WTC11 (cell line): ENCODE measurements around the gene RBM18. TPM values are rescaled to one million over a fixed set of nuclear protein-coding genes. Genes with fewer than 3 reads are reported as not detected.

Experiments
- ATAC-seq: fragments of 200-7000 bp; cut with Tn5 transposase; 2 replicates; pipeline ENCODE4 v1.10.0; 2021; ENCODE audit warnings: mild to moderate bottlenecking, moderate library complexity
- CTCF ChIA-PET: fragments of 300-600 bp; sonication (Branson Sonifier 250); formaldehyde crosslinking; loops from one replicate; lab custom pipeline; 2021; ENCODE audit warnings: antibody characterized with exemption; lab: Charles Lee
- POLR2A ChIA-PET: fragments of 350-600 bp; sonication (Branson Sonifier 250); formaldehyde crosslinking; loops from one replicate; lab custom pipeline; 2021; ENCODE audit warnings: antibody characterized with exemption; lab: Charles Lee
- DNase-seq: peaks from one replicate; pipeline ENCODE4 v3.0.0; 2021; ENCODE audit warnings: low spot score
- H3K27ac Mint-ChIP-seq: 2 replicates; pipeline ENCODE4 v1.8.0; 2021; ENCODE audit warnings: mixed read lengths
- H3K27me3 Mint-ChIP-seq: 2 replicates; pipeline ENCODE4 v1.8.0; 2021; ENCODE audit warnings: low read depth, mild to moderate bottlenecking, moderate library complexity, mixed read lengths
- H3K36me3 Mint-ChIP-seq: 2 replicates; pipeline ENCODE4 v1.8.0; 2021; ENCODE audit warnings: mixed read lengths
- H3K4me1 Mint-ChIP-seq: 2 replicates; pipeline ENCODE4 v1.8.0; 2022; ENCODE audit warnings: mixed read lengths
- H3K4me3 Mint-ChIP-seq: 2 replicates; pipeline ENCODE4 v1.8.0; 2021; ENCODE audit warnings: mild to moderate bottlenecking, moderate library complexity, mixed read lengths
- H3K9me3 Mint-ChIP-seq: 2 replicates; pipeline ENCODE4 v1.8.0; 2021; ENCODE audit warnings: mixed read lengths
- ESRRA ChIP-seq: sonication (generic); formaldehyde crosslinking; IDR thresholded peaks from 2 replicates; pipeline ENCODE4 v1.8.1; 2022; ENCODE audit warnings: mild to moderate bottlenecking, missing genetic modification reagents, borderline replicate concordance
- MXD4 ChIP-seq: fragments of 250-450 bp; sonication (Bioruptor Pico); IDR thresholded peaks from 2 replicates; pipeline ENCODE4 v1.8.0; 2021; ENCODE audit warnings: mild to moderate bottlenecking, moderate library complexity, borderline replicate concordance
- MYBL2 ChIP-seq: sonication (generic); formaldehyde crosslinking; IDR thresholded peaks from 2 replicates; pipeline ENCODE4 v1.8.1; 2023; ENCODE audit warnings: mild to moderate bottlenecking, moderate library complexity, missing genetic modification reagents
- NFE2L1 ChIP-seq: sonication (generic); formaldehyde crosslinking; IDR thresholded peaks from 2 replicates; pipeline ENCODE4 v1.8.1; 2023; ENCODE audit warnings: missing genetic modification reagents
- SP1 ChIP-seq: sonication (generic); formaldehyde crosslinking; conservative IDR thresholded peaks from 2 replicates; pipeline ENCODE4 v1.8.1; 2022; ENCODE audit warnings: missing genetic modification reagents
- ZNF219 ChIP-seq: sonication (generic); formaldehyde crosslinking; IDR thresholded peaks from 2 replicates; pipeline ENCODE4 v1.8.0; 2023; ENCODE audit warnings: missing genetic modification reagents, mild to moderate bottlenecking, borderline replicate concordance
- ZNF263 ChIP-seq: sonication (generic); formaldehyde crosslinking; IDR thresholded peaks from 2 replicates; pipeline ENCODE4 v1.8.1; 2022; ENCODE audit warnings: low read depth, mild to moderate bottlenecking, moderate library complexity, missing genetic modification reagents
- total RNA-seq: library from RNA; stranded (reverse); gene quantifications from 3 replicates; pipeline ENCODE4 v1.2.3, GENCODE V29; 2021
- TF ChIP-seq, protein P1 (sequence below): sonication (generic); formaldehyde crosslinking; IDR thresholded peaks from 2 replicates; pipeline ENCODE4 v1.8.1; 2023; ENCODE audit warnings: mild to moderate bottlenecking, moderate library complexity, missing genetic modification reagents
- TF ChIP-seq, protein P2 (sequence below): sonication (generic); formaldehyde crosslinking; IDR thresholded peaks from 2 replicates; pipeline ENCODE4 v1.8.0; 2022; ENCODE audit warnings: mild to moderate bottlenecking, missing genetic modification reagents
- TF ChIP-seq, protein P3 (sequence below): sonication (generic); formaldehyde crosslinking; IDR thresholded peaks from 2 replicates; pipeline ENCODE4 v1.8.1; 2022; ENCODE audit warnings: mild to moderate bottlenecking, moderate library complexity, missing genetic modification reagents
- TF ChIP-seq, protein P4 (sequence below): sonication (generic); formaldehyde crosslinking; IDR thresholded peaks from 2 replicates; pipeline ENCODE4 v1.8.0; 2022; ENCODE audit warnings: missing genetic modification reagents

Gene RBM18
- total RNA-seq, 1 experiment from 2014 or later: 11.4 TPM

DNA sequence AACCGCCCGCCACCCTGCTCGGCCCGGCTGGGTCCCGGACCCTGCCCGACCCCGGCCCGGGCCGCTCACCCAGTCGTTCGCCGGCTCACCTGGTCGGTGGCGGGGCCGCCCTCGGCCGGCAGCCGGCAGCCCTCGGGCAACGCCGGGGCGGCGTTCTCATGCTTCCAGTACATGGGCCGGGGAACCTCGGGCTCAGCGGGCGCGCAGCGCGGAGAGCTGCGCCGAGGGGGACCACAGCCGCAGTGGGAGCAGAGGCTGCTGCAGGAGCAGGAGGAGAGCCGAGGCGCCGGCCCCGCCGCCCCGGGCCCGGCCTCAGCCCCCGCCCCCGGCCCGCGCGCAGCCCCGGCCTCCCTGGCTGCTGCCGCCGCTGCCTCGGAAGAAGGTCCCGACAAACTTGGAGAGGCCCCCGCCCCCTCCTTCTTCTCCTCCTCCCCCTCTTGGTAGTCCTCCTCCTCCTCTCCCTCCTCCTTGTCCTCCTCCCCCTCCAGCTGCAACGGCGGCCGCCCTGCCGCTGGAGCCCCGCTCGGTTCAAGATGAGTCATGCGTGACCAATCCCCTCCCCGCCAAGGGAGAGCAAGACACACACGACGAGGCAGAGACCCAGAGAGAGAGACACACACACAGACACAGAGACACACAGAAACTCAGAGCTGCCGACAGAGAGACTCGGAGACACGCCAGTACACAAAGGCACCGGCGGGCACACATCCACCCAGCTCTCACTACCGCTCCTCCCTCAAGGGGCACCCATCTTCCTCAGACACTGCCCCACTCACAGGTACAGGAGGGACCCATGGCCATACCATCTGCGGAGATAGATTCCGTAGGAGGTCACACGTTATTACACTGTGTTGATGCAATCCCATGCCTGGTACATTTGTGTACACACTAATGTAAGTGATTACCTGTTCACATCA, 35.8 kb downstream of the RBM18 start, which contains the start of gene LHX6:
LHX6 (minus strand) TSS at position 390 of the 917 bp plus-strand sequence; CDS start at position 173, 217 bp downstream.
- CTCF ChIA-PET: interaction anchor here (0.7 to 1.5 kb wide), 4 partner anchors 104 to 130 kb away, joined by 3 to 8 read pairs (median 3); no protein-coding TSS in a partner anchor
- TF ChIP-seq ZNF263 (CRISPR knock-in tag): peak; percentile 97
- TF ChIP-seq, protein P1, sequence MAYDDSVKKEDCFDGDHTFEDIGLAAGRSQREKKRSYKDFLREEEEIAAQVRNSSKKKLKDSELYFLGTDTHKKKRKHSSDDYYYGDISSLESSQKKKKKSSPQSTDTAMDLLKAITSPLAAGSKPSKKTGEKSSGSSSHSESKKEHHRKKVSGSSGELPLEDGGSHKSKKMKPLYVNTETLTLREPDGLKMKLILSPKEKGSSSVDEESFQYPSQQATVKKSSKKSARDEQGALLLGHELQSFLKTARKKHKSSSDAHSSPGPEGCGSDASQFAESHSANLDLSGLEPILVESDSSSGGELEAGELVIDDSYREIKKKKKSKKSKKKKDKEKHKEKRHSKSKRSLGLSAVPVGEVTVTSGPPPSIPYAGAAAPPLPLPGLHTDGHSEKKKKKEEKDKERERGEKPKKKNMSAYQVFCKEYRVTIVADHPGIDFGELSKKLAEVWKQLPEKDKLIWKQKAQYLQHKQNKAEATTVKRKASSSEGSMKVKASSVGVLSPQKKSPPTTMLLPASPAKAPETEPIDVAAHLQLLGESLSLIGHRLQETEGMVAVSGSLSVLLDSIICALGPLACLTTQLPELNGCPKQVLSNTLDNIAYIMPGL (CRISPR knock-in tag): no peak
- TF ChIP-seq ESRRA (CRISPR knock-in tag): no peak
- 0 out of 2 replicates have a peak, but pooled peaks have one; percentile 19 for TF ChIP-seq SP1 (CRISPR knock-in tag)
- TF ChIP-seq, protein P2, sequence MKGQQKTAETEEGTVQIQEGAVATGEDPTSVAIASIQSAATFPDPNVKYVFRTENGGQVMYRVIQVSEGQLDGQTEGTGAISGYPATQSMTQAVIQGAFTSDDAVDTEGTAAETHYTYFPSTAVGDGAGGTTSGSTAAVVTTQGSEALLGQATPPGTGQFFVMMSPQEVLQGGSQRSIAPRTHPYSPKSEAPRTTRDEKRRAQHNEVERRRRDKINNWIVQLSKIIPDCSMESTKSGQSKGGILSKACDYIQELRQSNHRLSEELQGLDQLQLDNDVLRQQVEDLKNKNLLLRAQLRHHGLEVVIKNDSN: no peak
- POLR2A ChIA-PET: interaction anchor here (0.6 kb wide), 1 partner anchor 79 kb away, joined by 6 read pairs; no protein-coding TSS in a partner anchor
- peak; percentile 56 for DNase-seq
- Mint-ChIP-seq H3K36me3 (peaks cover 5% of the 10 kb centered on the region; the same call in 1 of the 2 replicates), H3K4me1 (peaks cover 32% of the 10 kb centered on the region), H3K27me3 (peaks cover 55% of the 10 kb centered on the region), H3K9me3 (no peaks in the 10 kb centered on the region), H3K27ac (no peak within 1 kb of the TSS), H3K4me3 (peak within 1 kb of the TSS; percentile 60)
- ATAC-seq: peak; percentile 27

DNA sequence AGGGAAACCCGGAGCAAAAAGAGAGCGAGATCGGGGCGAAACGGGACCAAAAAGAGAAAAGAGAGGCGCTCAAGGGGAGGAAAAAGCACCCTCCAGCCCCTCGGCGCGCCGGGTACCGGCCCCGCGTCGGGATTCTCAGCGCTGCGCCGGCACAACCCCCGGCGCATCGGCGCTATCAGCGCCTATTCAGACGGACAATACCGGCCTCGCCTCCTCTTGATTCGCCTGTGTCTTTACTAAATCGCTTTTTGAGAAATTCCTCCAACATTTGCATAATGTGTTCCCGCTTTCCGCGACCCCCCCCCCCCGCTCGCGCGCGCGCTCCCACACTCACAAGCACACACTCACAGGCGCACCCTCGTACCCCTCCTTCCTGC, 36.5 kb downstream of the RBM18 start:
- no peak for TF ChIP-seq MYBL2 (CRISPR knock-in tag)
- TF ChIP-seq, protein P3, sequence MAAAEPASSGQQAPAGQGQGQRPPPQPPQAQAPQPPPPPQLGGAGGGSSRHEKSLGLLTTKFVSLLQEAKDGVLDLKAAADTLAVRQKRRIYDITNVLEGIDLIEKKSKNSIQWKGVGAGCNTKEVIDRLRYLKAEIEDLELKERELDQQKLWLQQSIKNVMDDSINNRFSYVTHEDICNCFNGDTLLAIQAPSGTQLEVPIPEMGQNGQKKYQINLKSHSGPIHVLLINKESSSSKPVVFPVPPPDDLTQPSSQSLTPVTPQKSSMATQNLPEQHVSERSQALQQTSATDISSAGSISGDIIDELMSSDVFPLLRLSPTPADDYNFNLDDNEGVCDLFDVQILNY (CRISPR knock-in tag): 0 out of 2 replicates have a peak, but pooled peaks have one; percentile 22
- H3K27me3 Mint-ChIP-seq: peaks cover 57% of the 10 kb centered on the region
- peak; percentile 34 for DNase-seq
- no peaks in the 10 kb centered on the region for H3K9me3 Mint-ChIP-seq
- ChIA-PET POLR2A (no interaction called here), CTCF (interaction anchor here (0.7 to 1.0 kb wide), 2 partner anchors 105 to 122 kb away, joined by 3 read pairs; no protein-coding TSS in a partner anchor)
- H3K4me1 Mint-ChIP-seq: peaks cover 27% of the 10 kb centered on the region
- peaks cover 5% of the 10 kb centered on the region; the same call in 1 of the 2 replicates for H3K36me3 Mint-ChIP-seq
- peak overlapping the region; percentile 60 for H3K4me3 Mint-ChIP-seq
- ATAC-seq: no peak
- no peak overlapping the region for H3K27ac Mint-ChIP-seq

DNA sequence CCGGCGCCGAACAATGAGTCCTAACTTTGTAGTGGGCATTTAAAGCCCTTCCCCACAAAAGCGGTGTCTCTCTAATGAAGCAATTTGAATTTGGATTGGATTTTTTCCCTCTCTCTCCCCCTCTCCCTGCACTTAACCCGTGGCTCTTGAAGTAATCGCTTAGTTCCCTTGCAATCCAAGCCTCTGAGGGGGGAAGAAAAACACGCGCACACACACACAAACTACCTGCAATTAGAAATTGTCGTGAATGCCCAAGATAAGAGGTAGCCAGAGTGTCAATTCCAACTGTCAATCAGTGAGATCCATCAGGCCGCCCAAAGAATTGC, 37.1 kb downstream of the RBM18 start:
- ATAC-seq: no peak
- POLR2A ChIA-PET: no interaction called here
- no peak for TF ChIP-seq NFE2L1 (CRISPR knock-in tag)
- TF ChIP-seq ZNF219: no peak
- no peak for DNase-seq
- Mint-ChIP-seq H3K9me3 (no peaks in the 10 kb centered on the region), H3K36me3 (peaks cover 5% of the 10 kb centered on the region; the same call in 1 of the 2 replicates), H3K4me3 (peak overlapping the region; percentile 61), H3K27me3 (peaks cover 59% of the 10 kb centered on the region), H3K27ac (no peak overlapping the region), H3K4me1 (peaks cover 23% of the 10 kb centered on the region)
- CTCF ChIA-PET: no interaction called here

DNA sequence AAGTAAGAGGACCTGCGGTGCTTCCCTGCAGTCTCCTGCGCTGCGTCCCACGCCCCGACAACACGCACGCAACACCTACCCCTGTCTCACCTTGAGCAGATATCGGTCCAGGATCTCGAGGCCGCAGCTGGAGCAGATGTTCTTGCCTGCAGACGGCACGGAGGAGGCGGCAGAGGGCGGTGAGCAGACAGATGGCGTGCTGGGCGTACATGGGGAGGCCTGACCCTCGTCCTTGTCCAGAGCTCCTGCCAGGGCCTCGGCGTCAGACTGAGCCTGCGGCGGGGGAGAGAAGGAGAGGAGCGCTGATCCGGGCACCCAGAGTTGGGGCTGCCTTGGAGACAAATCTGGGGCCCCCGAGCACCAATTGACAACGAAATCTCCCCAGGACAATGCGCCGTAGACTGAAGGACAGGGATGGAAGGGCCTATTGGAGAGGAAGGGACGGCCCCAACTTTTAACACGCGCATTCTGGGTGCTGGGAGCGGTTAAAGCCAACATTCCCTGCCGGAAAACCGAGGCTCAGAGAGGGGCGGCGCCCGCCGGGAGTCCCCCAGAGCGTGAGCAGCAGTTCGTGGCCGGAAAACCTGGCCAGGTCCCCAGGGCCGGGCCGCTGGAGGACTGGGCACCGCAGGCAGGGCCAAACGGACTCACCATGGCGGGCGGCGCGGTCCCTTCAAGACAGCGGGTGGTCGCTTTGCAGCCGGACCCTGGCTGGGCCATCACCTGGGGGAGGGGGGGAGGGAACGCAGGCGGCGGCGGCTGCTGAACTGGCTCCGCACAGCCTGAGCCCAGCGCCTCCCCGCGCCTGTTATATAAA, 37.7 kb downstream of the RBM18 start:
- CTCF ChIA-PET: interaction anchor here (1.3 to 2.2 kb wide), 6 partner anchors 38 to 130 kb away, joined by 3 to 10 read pairs (median 5); partner anchors contain the start of genes MRRF and RBM18
- no peaks in the 10 kb centered on the region for H3K9me3 Mint-ChIP-seq
- DNase-seq (peak; percentile 57), ATAC-seq (peak; percentile 13)
- TF ChIP-seq, protein P4, sequence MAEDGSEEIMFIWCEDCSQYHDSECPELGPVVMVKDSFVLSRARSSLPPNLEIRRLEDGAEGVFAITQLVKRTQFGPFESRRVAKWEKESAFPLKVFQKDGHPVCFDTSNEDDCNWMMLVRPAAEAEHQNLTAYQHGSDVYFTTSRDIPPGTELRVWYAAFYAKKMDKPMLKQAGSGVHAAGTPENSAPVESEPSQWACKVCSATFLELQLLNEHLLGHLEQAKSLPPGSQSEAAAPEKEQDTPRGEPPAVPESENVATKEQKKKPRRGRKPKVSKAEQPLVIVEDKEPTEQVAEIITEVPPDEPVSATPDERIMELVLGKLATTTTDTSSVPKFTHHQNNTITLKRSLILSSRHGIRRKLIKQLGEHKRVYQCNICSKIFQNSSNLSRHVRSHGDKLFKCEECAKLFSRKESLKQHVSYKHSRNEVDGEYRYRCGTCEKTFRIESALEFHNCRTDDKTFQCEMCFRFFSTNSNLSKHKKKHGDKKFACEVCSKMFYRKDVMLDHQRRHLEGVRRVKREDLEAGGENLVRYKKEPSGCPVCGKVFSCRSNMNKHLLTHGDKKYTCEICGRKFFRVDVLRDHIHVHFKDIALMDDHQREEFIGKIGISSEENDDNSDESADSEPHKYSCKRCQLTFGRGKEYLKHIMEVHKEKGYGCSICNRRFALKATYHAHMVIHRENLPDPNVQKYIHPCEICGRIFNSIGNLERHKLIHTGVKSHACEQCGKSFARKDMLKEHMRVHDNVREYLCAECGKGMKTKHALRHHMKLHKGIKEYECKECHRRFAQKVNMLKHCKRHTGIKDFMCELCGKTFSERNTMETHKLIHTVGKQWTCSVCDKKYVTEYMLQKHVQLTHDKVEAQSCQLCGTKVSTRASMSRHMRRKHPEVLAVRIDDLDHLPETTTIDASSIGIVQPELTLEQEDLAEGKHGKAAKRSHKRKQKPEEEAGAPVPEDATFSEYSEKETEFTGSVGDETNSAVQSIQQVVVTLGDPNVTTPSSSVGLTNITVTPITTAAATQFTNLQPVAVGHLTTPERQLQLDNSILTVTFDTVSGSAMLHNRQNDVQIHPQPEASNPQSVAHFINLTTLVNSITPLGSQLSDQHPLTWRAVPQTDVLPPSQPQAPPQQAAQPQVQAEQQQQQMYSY (CRISPR knock-in tag): peak; percentile 34; the same call in 1 of the 2 replicates
- TF ChIP-seq MXD4: no peak
- POLR2A ChIA-PET: interaction anchor here (1.0 kb wide), 1 partner anchor 102 kb away, joined by 3 read pairs; no protein-coding TSS in a partner anchor
- H3K4me1 Mint-ChIP-seq: peaks cover 29% of the 10 kb centered on the region
- H3K27ac Mint-ChIP-seq: no peak overlapping the region
- H3K4me3 Mint-ChIP-seq: peak overlapping the region; percentile 68
- peaks cover 65% of the 10 kb centered on the region for H3K27me3 Mint-ChIP-seq
- peaks cover 5% of the 10 kb centered on the region; the same call in 1 of the 2 replicates for H3K36me3 Mint-ChIP-seq
